Gastrocnemius medialis (tissue), 4 donors: ENCODE measurements around the gene GPRIN2.

Experiments used
- CTCF ChIP-seq, 5 experiments: fragments of 450-650 bp in 3 of 5; fragments of 200-600 bp in 2 of 5; sonication (generic) in 2 of 5; IDR thresholded peaks in 4 of 5; conservative IDR thresholded peaks in 1 of 5; 1 replicate in 4 of 5; 2 replicates in 1 of 5; pipeline ENCODE4 v1.5.1; 2016 to 2019; ENCODE audit warnings: antibody characterized with exemption in 5 of 5, mild to moderate bottlenecking in 3 of 5, moderate library complexity in 3 of 5
- POLR2A ChIP-seq, 2 donors: fragments of 450-650 bp; IDR thresholded peaks; one replicate each; pipeline ENCODE4 v1.6.1; 2017; ENCODE audit warnings: antibody characterized with exemption in 2 of 2, mild to moderate bottlenecking in 2 of 2, moderate library complexity in 2 of 2

- TF ChIP-seq POLR2A (IDR thresholded peaks at IDR 0.05): no peak
- TF ChIP-seq CTCF (IDR thresholded peaks at IDR 0.05 in 4 of 5, conservative IDR thresholded peaks at IDR 0.05 in 1 of 5): no peak
These were observed at the start of gene GPRIN2 for GRCh38 chr10:46556515-46557318.
